ENCODE measurements around the gene CCSER1. TPM values are rescaled to one million over a fixed set of nuclear protein-coding genes. Genes with fewer than 3 reads are reported as not detected.

Gene CCSER1
- total RNA-seq, 1 experiment from 2014 or later: 0.05 TPM

DNA sequence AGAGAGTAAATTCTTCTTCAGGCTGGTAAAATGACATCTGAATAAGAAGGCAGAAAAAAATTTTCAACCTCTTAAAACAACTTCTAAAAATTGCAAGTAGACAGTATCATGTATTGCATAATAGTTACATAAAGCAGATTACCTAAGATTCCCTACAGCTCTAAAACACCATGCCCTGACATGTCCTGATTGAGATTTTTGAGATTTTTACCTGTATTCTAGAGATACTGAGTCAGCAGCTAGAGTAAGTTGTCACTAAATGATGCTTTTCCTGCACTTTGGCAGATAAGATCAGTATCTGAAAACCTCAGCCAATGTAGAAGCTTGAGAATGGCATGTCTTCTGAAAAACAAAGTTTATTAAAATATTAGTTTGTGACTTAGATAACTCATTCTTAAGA lies 713.6 kb downstream of the CCSER1 start:
- BruUV-seq (replicated peaks): no TSS peak
- no peaks in the 10 kb centered on the region for H3K9me3 ChIP-seq (ENCODE audit: control insufficient read depth, insufficient read depth, low read depth, low read length)
- no peaks in the 10 kb centered on the region; the same call in 1 of the 2 replicates for H3K4me1 ChIP-seq (ENCODE audit: control insufficient read depth, insufficient read depth, low read length)
- CTCF ChIA-PET: no interaction called here
- DNase-seq (ENCODE audit: low read depth, low spot score) (no peak), ATAC-seq (no peak)
- H3K27me3 ChIP-seq (ENCODE audit: control insufficient read depth, insufficient read depth, low read length): no peaks in the 10 kb centered on the region
- H3K27ac ChIP-seq (ENCODE audit: low read length): no peak overlapping the region
- POLR2A ChIA-PET: no interaction called here
- no peaks in the 10 kb centered on the region for H3K36me3 ChIP-seq (ENCODE audit: control insufficient read depth, insufficient read depth, low read length)
- in situ Hi-C loops (cut with HindIII; ENCODE audit: low pct_unique_long_range_greater_than_20kb, low sequenced_read_pairs) (no loop called here), intact Hi-C loops (cut with micrococcal nuclease; ENCODE audit: unreplicated experiment) (no loop called here)
- H3K4me3 ChIP-seq (ENCODE audit: low read depth in 2 of 2, low read length in 2 of 2): no peak overlapping the region
- TF ChIP-seq, protein P1, sequence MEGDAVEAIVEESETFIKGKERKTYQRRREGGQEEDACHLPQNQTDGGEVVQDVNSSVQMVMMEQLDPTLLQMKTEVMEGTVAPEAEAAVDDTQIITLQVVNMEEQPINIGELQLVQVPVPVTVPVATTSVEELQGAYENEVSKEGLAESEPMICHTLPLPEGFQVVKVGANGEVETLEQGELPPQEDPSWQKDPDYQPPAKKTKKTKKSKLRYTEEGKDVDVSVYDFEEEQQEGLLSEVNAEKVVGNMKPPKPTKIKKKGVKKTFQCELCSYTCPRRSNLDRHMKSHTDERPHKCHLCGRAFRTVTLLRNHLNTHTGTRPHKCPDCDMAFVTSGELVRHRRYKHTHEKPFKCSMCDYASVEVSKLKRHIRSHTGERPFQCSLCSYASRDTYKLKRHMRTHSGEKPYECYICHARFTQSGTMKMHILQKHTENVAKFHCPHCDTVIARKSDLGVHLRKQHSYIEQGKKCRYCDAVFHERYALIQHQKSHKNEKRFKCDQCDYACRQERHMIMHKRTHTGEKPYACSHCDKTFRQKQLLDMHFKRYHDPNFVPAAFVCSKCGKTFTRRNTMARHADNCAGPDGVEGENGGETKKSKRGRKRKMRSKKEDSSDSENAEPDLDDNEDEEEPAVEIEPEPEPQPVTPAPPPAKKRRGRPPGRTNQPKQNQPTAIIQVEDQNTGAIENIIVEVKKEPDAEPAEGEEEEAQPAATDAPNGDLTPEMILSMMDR (IDR thresholded peaks at IDR 0.05): no peak

- DNase-seq (ENCODE audit: low read depth, low spot score): no peak
- Histone ChIP-seq H3K27ac (ENCODE audit: low read length) (no peak overlapping the region), H3K9me3 (ENCODE audit: control insufficient read depth, insufficient read depth, low read depth, low read length) (no peaks in the 10 kb centered on the region), H3K4me1 (ENCODE audit: control insufficient read depth, insufficient read depth, low read length) (no peaks in the 10 kb centered on the region; the same call in 1 of the 2 replicates), H3K4me3 (ENCODE audit: low read depth in 2 of 2, low read length in 2 of 2) (no peak overlapping the region), H3K27me3 (ENCODE audit: control insufficient read depth, insufficient read depth, low read length) (no peaks in the 10 kb centered on the region), H3K36me3 (ENCODE audit: control insufficient read depth, insufficient read depth, low read length) (no peaks in the 10 kb centered on the region)
- BruUV-seq (replicated peaks): no TSS peak
- CTCF ChIA-PET: no interaction called here
- POLR2A ChIA-PET: no interaction called here
- in situ Hi-C loops (cut with HindIII; ENCODE audit: low pct_unique_long_range_greater_than_20kb, low sequenced_read_pairs): no loop called here
- TF ChIP-seq SIN3A (IDR thresholded peaks at IDR 0.05; ENCODE audit: borderline replicate concordance, insufficient read depth, low read depth, low read length) (no peak), TCF7L2 (IDR thresholded peaks at IDR 0.05; ENCODE audit: low read depth, low read length) (no peak), REST (IDR thresholded peaks at IDR 0.05; ENCODE audit: insufficient read depth in 1 of 2, low read depth in 2 of 2, low read length in 1 of 2) (no peak), POLR2AphosphoS5 (IDR thresholded peaks at IDR 0.05; ENCODE audit: low read depth, low read length) (no peak)
- TF ChIP-seq, protein P1 (IDR thresholded peaks at IDR 0.05): no peak
- intact Hi-C loops (cut with micrococcal nuclease; ENCODE audit: unreplicated experiment): no loop called here
- no peak for ATAC-seq
Observed at GRCh38 chr4:90841676-90842075, 714.5 kb downstream of the CCSER1 start.

DNA sequence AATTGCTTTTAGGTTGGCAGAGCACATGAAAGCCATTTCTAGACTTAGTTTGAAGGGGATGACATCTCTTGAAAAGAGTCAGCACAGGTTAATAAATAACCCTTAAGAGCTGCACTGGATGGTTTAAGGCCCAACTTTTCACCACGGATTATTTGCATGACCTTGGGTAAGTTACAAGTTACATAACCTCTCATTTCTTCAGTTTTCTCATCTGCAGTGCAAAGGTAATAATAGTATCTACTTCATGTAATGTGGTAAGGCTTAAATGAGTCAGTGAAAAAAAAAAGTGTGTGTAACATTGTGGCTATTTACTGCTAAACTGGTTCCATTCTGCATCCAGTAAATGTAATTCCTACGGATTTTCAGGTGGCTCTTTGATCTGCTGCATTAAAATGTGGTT lies 715.8 kb downstream of the CCSER1 start:
- CTCF ChIA-PET: no interaction called here
- no TSS peak for BruUV-seq (replicated peaks)

More for the DNA sequence above, 715.8 kb downstream of the CCSER1 start:
- Histone ChIP-seq H3K27ac (ENCODE audit: low read length) (no peak overlapping the region), H3K36me3 (ENCODE audit: control insufficient read depth, insufficient read depth, low read length) (no peaks in the 10 kb centered on the region), H3K4me1 (ENCODE audit: control insufficient read depth, insufficient read depth, low read length) (no peaks in the 10 kb centered on the region; the same call in 1 of the 2 replicates), H3K27me3 (ENCODE audit: control insufficient read depth, insufficient read depth, low read length) (no peaks in the 10 kb centered on the region), H3K9me3 (ENCODE audit: control insufficient read depth, insufficient read depth, low read depth, low read length) (no peaks in the 10 kb centered on the region), H3K4me3 (ENCODE audit: low read depth in 2 of 2, low read length in 2 of 2) (no peak overlapping the region)
- in situ Hi-C loops (cut with HindIII; ENCODE audit: low pct_unique_long_range_greater_than_20kb, low sequenced_read_pairs) (no loop called here), intact Hi-C loops (cut with micrococcal nuclease; ENCODE audit: unreplicated experiment) (no loop called here)
- TF ChIP-seq POLR2AphosphoS5 (IDR thresholded peaks at IDR 0.05; ENCODE audit: low read depth, low read length) (no peak), TCF7L2 (IDR thresholded peaks at IDR 0.05; ENCODE audit: low read depth, low read length) (no peak), REST (IDR thresholded peaks at IDR 0.05; ENCODE audit: insufficient read depth in 1 of 2, low read depth in 2 of 2, low read length in 1 of 2) (no peak), SIN3A (IDR thresholded peaks at IDR 0.05; ENCODE audit: borderline replicate concordance, insufficient read depth, low read depth, low read length) (no peak)
- TF ChIP-seq, protein P1 (IDR thresholded peaks at IDR 0.05): no peak
- DNase-seq (ENCODE audit: low read depth, low spot score) (no peak), ATAC-seq (no peak)
- POLR2A ChIA-PET: no interaction called here
